Caki2 (cell line): ENCODE results near the gene RHEX. TPM values are rescaled to one million over a fixed set of nuclear protein-coding genes. Genes with fewer than 3 reads are reported as not detected.

Experiments used
- DNase-seq: peaks from one replicate; pipeline ENCODE4 v3.0.0-alpha.2; 2015; ENCODE audit warnings: low read depth
- in situ Hi-C: cut with HindIII; loops from 2 replicates; pipeline ENCODE4 v1.10.0; 2016; ENCODE audit warnings: low sequenced_read_pairs, low pct_unique_long_range_greater_than_20kb, mixed read lengths
- total RNA-seq: library from RNA; depleted of rRNA; stranded (reverse); fragments of >200 nt; shearing (Covaris generic); gene quantifications from 2 replicates; pipeline ENCODE4 v1.2.3, GENCODE V29; 2014; ENCODE audit warnings: low replicate concordance

RHEX gene
- total RNA-seq, 1 experiment from 2014 or later = 0.14 TPM

- in situ Hi-C loops = no loop called here
- peak; percentile 58 for DNase-seq
Measured at GRCh38 chr1:206075786-206076755, 23.1 kb downstream of the RHEX start.

GRCh38 chr1:206079135-206079534, 26.2 kb downstream of the RHEX start:
- no peak for DNase-seq
- in situ Hi-C loops = no loop called here

GRCh38 chr1:206080026-206080820, 27.2 kb downstream of the RHEX start:
- DNase-seq = no peak
- in situ Hi-C loops = no loop called here

GRCh38 chr1:206081856-206082255, 28.9 kb downstream of the RHEX start:
- in situ Hi-C loops = no loop called here

GRCh38 chr1:206082831-206083695, 30.1 kb downstream of the RHEX start:
- in situ Hi-C loops = no loop called here
- no peak for DNase-seq

More at GRCh38 chr1:206081856-206082255, 28.9 kb downstream of the RHEX start:
- no peak for DNase-seq

- in situ Hi-C loops = no loop called here
- DNase-seq = no peak
Measured at GRCh38 chr1:206083750-206084149, 30.8 kb downstream of the RHEX start.

GRCh38 chr1:206087091-206087490, 34.1 kb downstream of the RHEX start:
- in situ Hi-C loops = no loop called here

GRCh38 chr1:206089341-206089740, 36.4 kb downstream of the RHEX start:
- in situ Hi-C loops = no loop called here

More at GRCh38 chr1:206087091-206087490, 34.1 kb downstream of the RHEX start:
- no peak for DNase-seq

GRCh38 chr1:206094024-206094423, 41.1 kb downstream of the RHEX start:
- no peak for DNase-seq
- in situ Hi-C loops = no loop called here

More at GRCh38 chr1:206089341-206089740, 36.4 kb downstream of the RHEX start:
- no peak for DNase-seq

GRCh38 chr1:206097381-206097780, 44.4 kb downstream of the RHEX start:
- in situ Hi-C loops = no loop called here
- DNase-seq = no peak

GRCh38 chr1:206098242-206098919, 45.4 kb downstream of the RHEX start:
- no peak for DNase-seq

GRCh38 chr1:206100226-206100815, 47.3 kb downstream of the RHEX start:
- DNase-seq = no peak
- in situ Hi-C loops = no loop called here

More at GRCh38 chr1:206098242-206098919, 45.4 kb downstream of the RHEX start:
- in situ Hi-C loops = no loop called here

GRCh38 chr1:206101351-206102045, 48.5 kb downstream of the RHEX start:
- in situ Hi-C loops = no loop called here
- no peak for DNase-seq

- in situ Hi-C loops = no loop called here
- no peak for DNase-seq
Measured at GRCh38 chr1:206102292-206102936, 49.4 kb downstream of the RHEX start.

GRCh38 chr1:206103979-206104378, 51.0 kb downstream of the RHEX start:
- no peak for DNase-seq
- in situ Hi-C loops = no loop called here

GRCh38 chr1:206105464-206105995, 52.6 kb downstream of the RHEX start:
- in situ Hi-C loops = no loop called here
- no peak for DNase-seq
